ENCODE data around the gene LMBR1. TPM values are rescaled to one million over a fixed set of nuclear protein-coding genes. Genes with fewer than 3 reads are reported as not detected.

Gene LMBR1
- total and polyA plus RNA-seq, 2 of the 13 experiments (the other 11 are each of a cell fraction or from before 2014, with no cell fraction given): 20.9 to 39.6 TPM

DNA sequence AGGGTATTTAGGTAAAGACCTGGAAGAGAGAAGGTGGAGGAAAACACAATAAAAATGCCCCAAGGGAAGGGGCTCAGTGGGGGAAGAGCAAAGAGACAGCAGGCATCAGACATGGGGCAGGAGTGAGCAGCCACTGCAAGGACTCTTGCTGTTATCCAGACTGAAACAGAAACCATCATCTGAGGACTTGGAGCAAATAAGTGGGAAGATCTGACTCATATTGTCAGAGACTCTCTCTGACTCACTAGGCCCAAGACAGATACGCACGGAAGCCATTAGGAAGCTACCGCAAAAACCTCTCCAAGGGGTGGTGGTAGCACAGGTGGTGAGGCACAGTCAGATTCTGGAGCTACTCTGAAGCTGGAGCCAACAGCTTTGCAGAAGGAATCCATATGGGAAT, 141.7 kb downstream of the LMBR1 start:
- POLR2A ChIA-PET: no interaction called here
- TF ChIP-seq FOSL2 (CRISPR knock-in tag; IDR thresholded peaks at IDR 0.05) (0 out of 2 replicates have a peak, but pooled peaks have one; percentile 16), HMG20A (CRISPR knock-in tag; IDR thresholded peaks at IDR 0.05; ENCODE audit: borderline replicate concordance) (no peak), GABPB1 (CRISPR knock-in tag; IDR thresholded peaks at IDR 0.05) (no peak), ARNT2 (CRISPR knock-in tag; IDR thresholded peaks at IDR 0.05; ENCODE audit: low read depth) (no peak), ZNF121 (CRISPR knock-in tag; IDR thresholded peaks at IDR 0.05) (no peak)
- TF ChIP-seq, protein P1, sequence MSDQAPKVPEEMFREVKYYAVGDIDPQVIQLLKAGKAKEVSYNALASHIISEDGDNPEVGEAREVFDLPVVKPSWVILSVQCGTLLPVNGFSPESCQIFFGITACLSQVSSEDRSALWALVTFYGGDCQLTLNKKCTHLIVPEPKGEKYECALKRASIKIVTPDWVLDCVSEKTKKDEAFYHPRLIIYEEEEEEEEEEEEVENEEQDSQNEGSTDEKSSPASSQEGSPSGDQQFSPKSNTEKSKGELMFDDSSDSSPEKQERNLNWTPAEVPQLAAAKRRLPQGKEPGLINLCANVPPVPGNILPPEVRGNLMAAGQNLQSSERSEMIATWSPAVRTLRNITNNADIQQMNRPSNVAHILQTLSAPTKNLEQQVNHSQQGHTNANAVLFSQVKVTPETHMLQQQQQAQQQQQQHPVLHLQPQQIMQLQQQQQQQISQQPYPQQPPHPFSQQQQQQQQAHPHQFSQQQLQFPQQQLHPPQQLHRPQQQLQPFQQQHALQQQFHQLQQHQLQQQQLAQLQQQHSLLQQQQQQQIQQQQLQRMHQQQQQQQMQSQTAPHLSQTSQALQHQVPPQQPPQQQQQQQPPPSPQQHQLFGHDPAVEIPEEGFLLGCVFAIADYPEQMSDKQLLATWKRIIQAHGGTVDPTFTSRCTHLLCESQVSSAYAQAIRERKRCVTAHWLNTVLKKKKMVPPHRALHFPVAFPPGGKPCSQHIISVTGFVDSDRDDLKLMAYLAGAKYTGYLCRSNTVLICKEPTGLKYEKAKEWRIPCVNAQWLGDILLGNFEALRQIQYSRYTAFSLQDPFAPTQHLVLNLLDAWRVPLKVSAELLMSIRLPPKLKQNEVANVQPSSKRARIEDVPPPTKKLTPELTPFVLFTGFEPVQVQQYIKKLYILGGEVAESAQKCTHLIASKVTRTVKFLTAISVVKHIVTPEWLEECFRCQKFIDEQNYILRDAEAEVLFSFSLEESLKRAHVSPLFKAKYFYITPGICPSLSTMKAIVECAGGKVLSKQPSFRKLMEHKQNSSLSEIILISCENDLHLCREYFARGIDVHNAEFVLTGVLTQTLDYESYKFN (CRISPR knock-in tag; conservative IDR thresholded peaks at IDR 0.05): no peak
- ATAC-seq (no peak), FAIRE-seq (no peak), DNase-seq (ENCODE audit: low spot score) (no peak)
- H3K27me3 ChIP-seq (ENCODE audit: control insufficient read depth in 1 of 2, insufficient read depth in 2 of 2, low read length in 2 of 2): no peaks in the 10 kb centered on the region
- H3K4me1 ChIP-seq (ENCODE audit: insufficient read depth, low read length): peaks cover 42% of the 10 kb centered on the region
- H3K79me2 ChIP-seq (ENCODE audit: insufficient read depth, low read length): no peaks in the 10 kb centered on the region
- H3K27ac ChIP-seq (ENCODE audit: extremely low read length, insufficient read depth, low read length): no peak overlapping the region
- 96% methylated on average over 3 of the region's 3 CpGs for WGBS (ENCODE audit: low lambda C conversion rate)
- CTCF ChIA-PET (ENCODE audit: low intra/inter-chr PET ratio, low total read pairs): no interaction called here
- no peaks in the 10 kb centered on the region for H3K9me3 ChIP-seq (ENCODE audit: low read length)
- H4K20me1 ChIP-seq (ENCODE audit: insufficient read depth, low read length): peaks cover 6% of the 10 kb centered on the region; the same call in 1 of the 2 replicates
- peaks cover 2 to 5% of the 10 kb centered on the region in 2 experiments; a peak in 1 of 5 replicates for H3K36me3 ChIP-seq (replicated peaks in 1 of 2; ENCODE audit: control insufficient read depth in 1 of 2, insufficient read depth in 2 of 2, low read length in 2 of 2)
- no peak overlapping the region for H2AFZ ChIP-seq (ENCODE audit: low read length)
- in situ Hi-C loops (cut with HindIII; ENCODE audit: extremely low pct_ligation_motif_present, low pct_unique_long_range_greater_than_20kb) (no loop called here), intact Hi-C loops (cut with micrococcal nuclease; ENCODE audit: unreplicated experiment) (no loop called here)
- H3K4me3 ChIP-seq (replicated peaks in 1 of 3; ENCODE audit: insufficient read depth in 1 of 3, low read depth in 2 of 3, low read length in 3 of 3): no peak overlapping the region
- BruUV-seq (replicated peaks): no TSS peak
- H3K4me2 ChIP-seq (ENCODE audit: low read depth, low read length): no peak overlapping the region
- no peak overlapping the region for H3K9ac ChIP-seq (ENCODE audit: insufficient read depth, low read depth, low read length)

Measured in HepG2 (cell line).